Spleen (tissue), 7 donors: ENCODE results near the gene ASB3.

ENCODE experiments used
- CTCF ChIP-seq, 11 experiments: fragments of 200-600 bp in 7 of 11; fragments of 450-650 bp in 4 of 11; sonication (generic) in 4 of 11; IDR thresholded peaks in 8 of 11; conservative IDR thresholded peaks in 3 of 11; 1 replicate in 7 of 11; 2 replicates in 4 of 11; pipeline versions ENCODE4 v1.4.0 to v1.8.0; 2016 to 2021; ENCODE audit warnings: antibody characterized with exemption in 11 of 11, inconsistent platforms in 4 of 11, mild to moderate bottlenecking in 1 of 11
- POLR2A ChIP-seq, 3 donors: fragments of 450-650 bp; IDR thresholded peaks; one replicate each; pipeline ENCODE4 v1.5.1; 2017; ENCODE audit warnings: antibody characterized with exemption in 3 of 3, mild to moderate bottlenecking in 1 of 3
- donor health status: DM: no; HTN: no; CAD: no; lungs with moderate emphysema.
- donor health status: DM: no; HTN: no; CAD: no.
- donor health status: DM: no; HTN: no; CAD: no.

- no peak for TF ChIP-seq CTCF (IDR thresholded peaks at IDR 0.05 in 8 of 11, conservative IDR thresholded peaks at IDR 0.05 in 3 of 11)
- no peak for TF ChIP-seq POLR2A (IDR thresholded peaks at IDR 0.05)
These were observed 999 bp upstream of the ASB3 start for GRCh38 chr2:53787614-53788289.
